Vagina (tissue), 2 donors: ENCODE measurements around the gene TTLL11.

Source experiments
- POLR2A ChIP-seq, 2 donors: fragments of 450-650 bp; IDR thresholded peaks; one replicate each; pipeline ENCODE4 v1.6.1; 2017; ENCODE audit warnings: antibody characterized with exemption in 2 of 2, mild to moderate bottlenecking in 2 of 2, moderate library complexity in 2 of 2
- POLR2AphosphoS5 ChIP-seq, 2 donors: sonication (generic); formaldehyde crosslinking; IDR thresholded peaks; one replicate each; pipeline ENCODE4 v1.9.0; 2017; ENCODE audit warnings: antibody characterized with exemption in 2 of 2, mild to moderate bottlenecking in 2 of 2, low read depth in 1 of 2; ENCODE audit not compliant: insufficient read depth in 1 of 2
- TF ChIP-seq, protein P1 (sequence below), 3 experiments: fragments of 450-650 bp in 2 of 3; fragments of 200-600 bp in 1 of 3; sonication (generic) in 1 of 3; IDR thresholded peaks; one replicate each; pipeline ENCODE4 v1.5.1; 2017 to 2019; ENCODE audit warnings: antibody characterized with exemption in 3 of 3, mild to moderate bottlenecking in 2 of 3, moderate library complexity in 2 of 3

- TF ChIP-seq POLR2AphosphoS5 (IDR thresholded peaks at IDR 0.05; ENCODE audit: insufficient read depth in 1 of 2, low read depth in 1 of 2): no peak
- TF ChIP-seq, protein P1, sequence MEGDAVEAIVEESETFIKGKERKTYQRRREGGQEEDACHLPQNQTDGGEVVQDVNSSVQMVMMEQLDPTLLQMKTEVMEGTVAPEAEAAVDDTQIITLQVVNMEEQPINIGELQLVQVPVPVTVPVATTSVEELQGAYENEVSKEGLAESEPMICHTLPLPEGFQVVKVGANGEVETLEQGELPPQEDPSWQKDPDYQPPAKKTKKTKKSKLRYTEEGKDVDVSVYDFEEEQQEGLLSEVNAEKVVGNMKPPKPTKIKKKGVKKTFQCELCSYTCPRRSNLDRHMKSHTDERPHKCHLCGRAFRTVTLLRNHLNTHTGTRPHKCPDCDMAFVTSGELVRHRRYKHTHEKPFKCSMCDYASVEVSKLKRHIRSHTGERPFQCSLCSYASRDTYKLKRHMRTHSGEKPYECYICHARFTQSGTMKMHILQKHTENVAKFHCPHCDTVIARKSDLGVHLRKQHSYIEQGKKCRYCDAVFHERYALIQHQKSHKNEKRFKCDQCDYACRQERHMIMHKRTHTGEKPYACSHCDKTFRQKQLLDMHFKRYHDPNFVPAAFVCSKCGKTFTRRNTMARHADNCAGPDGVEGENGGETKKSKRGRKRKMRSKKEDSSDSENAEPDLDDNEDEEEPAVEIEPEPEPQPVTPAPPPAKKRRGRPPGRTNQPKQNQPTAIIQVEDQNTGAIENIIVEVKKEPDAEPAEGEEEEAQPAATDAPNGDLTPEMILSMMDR (IDR thresholded peaks at IDR 0.05): no peak
- no peak for TF ChIP-seq POLR2A (IDR thresholded peaks at IDR 0.05)
Observed at GRCh38 chr9:121786998-121787422, 306.1 kb downstream of the TTLL11 start.
